Liver (tissue), 3 donors: Measurements from ENCODE around the gene TCEA2.

Source experiments
- CTCF ChIP-seq: fragments of 150-350 bp; IDR thresholded peaks from 2 replicates; pipeline ENCODE4 v1.5.1; 2017; ENCODE audit warnings: improper control_type of control experiment, low read depth, low read length; ENCODE audit not compliant: missing input control
- FOXA2 ChIP-seq: IDR thresholded peaks from 2 replicates; pipeline ENCODE4 v1.6.1; 2016; ENCODE audit warnings: antibody characterized with exemption
- GABPA ChIP-seq, 2 donors: IDR thresholded peaks in 1 of 2; conservative IDR thresholded peaks in 1 of 2; 2 replicates each; pipeline ENCODE4 v1.6.1; 2016; ENCODE audit warnings: antibody characterized with exemption in 2 of 2, mild to moderate bottlenecking in 1 of 2, moderate library complexity in 1 of 2
- JUND ChIP-seq, 2 donors: IDR thresholded peaks; 2 replicates each; pipeline ENCODE4 v1.6.1; 2016; ENCODE audit warnings: antibody characterized with exemption in 2 of 2
- MAX ChIP-seq: IDR thresholded peaks from 2 replicates; pipeline ENCODE4 v1.6.1; 2016; ENCODE audit warnings: antibody characterized with exemption
- RAD21 ChIP-seq, 2 donors: IDR thresholded peaks; 2 replicates each; pipeline ENCODE4 v1.6.1; 2016; ENCODE audit warnings: antibody characterized with exemption in 2 of 2, mild to moderate bottlenecking in 2 of 2
- REST ChIP-seq: IDR thresholded peaks from 2 replicates; pipeline ENCODE4 v1.6.1; 2016; ENCODE audit warnings: antibody characterized with exemption, mild to moderate bottlenecking
- RXRA ChIP-seq, 2 donors: IDR thresholded peaks; 2 replicates each; pipeline ENCODE4 v1.6.1; 2017 to 2018; ENCODE audit warnings: antibody characterized with exemption in 2 of 2, mild to moderate bottlenecking in 1 of 2
- SP1 ChIP-seq: IDR thresholded peaks from 2 replicates; pipeline ENCODE4 v1.6.1; 2018; ENCODE audit warnings: antibody characterized with exemption, mild to moderate bottlenecking
- TAF1 ChIP-seq: conservative IDR thresholded peaks from 2 replicates; pipeline ENCODE4 v1.6.1; 2016; ENCODE audit warnings: antibody characterized with exemption, mild to moderate bottlenecking
- YY1 ChIP-seq: IDR thresholded peaks from 2 replicates; pipeline ENCODE4 v1.6.1; 2016; ENCODE audit warnings: antibody characterized with exemption, mild to moderate bottlenecking
- ZBTB33 ChIP-seq: IDR thresholded peaks from 2 replicates; pipeline ENCODE4 v1.6.1; 2016; ENCODE audit warnings: antibody characterized with exemption
- donor health status: healthy.
- donor health status: healthy.

- TF ChIP-seq CTCF (no peak), TAF1 (no peak), SP1 (no peak), FOXA2 (no peak), REST (no peak), RAD21 (IDR thresholded peaks at IDR 0.05) (no peak), YY1 (no peak), RXRA (IDR thresholded peaks at IDR 0.05) (no peak), JUND (IDR thresholded peaks at IDR 0.05) (no peak), ZBTB33 (no peak), GABPA (IDR thresholded peaks at IDR 0.05 in 1 of 2, conservative IDR thresholded peaks at IDR 0.05 in 1 of 2) (no peak), MAX (no peak)
Measured at GRCh38 chr20:64032706-64033624, 30.0 kb upstream of the TCEA2 start.
